AG04450 (cell line): ENCODE results near the gene NAA15. TPM values are rescaled to one million over a fixed set of nuclear protein-coding genes. Genes with fewer than 3 reads are reported as not detected.
A peak's percentile ranks its signal among the peaks of the same experiment; 100 is the strongest.
"Not testable (repeated sequence)": the region's sequence is repeated elsewhere in the genome, so short reads cannot be mapped to it uniquely, and the experiment has no call there.

Experiments
- CTCF ChIA-PET: fragments of 300-600, 350-600 bp; formaldehyde crosslinking; extraction: SDS; loops from one replicate; lab custom pipeline; 2022; ENCODE audit warnings: antibody characterized with exemption, inconsistent platforms; lab: Charles Lee
- POLR2A ChIA-PET: fragments of 350-600 bp; formaldehyde crosslinking; extraction: SDS; loops from one replicate; lab custom pipeline; 2021; ENCODE audit warnings: antibody characterized with exemption, inconsistent platforms; lab: Yijun Ruan, JAX
- DNase-seq: peaks from one replicate; pipeline ENCODE4 v3.0.0-alpha.2; 2011; ENCODE audit warnings: low read depth, low spot score
- H3K27ac ChIP-seq: one replicate; pipeline ENCODE4 v1.5.1; 2012; ENCODE audit warnings: low read depth, low read length, control low read depth
- H3K27me3 ChIP-seq: one replicate; pipeline ENCODE4 v1.6.0; 2012; ENCODE audit warnings: low read length; ENCODE audit not compliant: control insufficient read depth, insufficient read depth
- H3K4me3 ChIP-seq: 2 replicates; pipeline ENCODE4 v1.5.1; 2011; ENCODE audit warnings: mild to moderate bottlenecking, low read depth, low read length, control low read depth
- H3K9me3 ChIP-seq: 2 replicates; pipeline ENCODE4 v1.5.1; 2012; ENCODE audit warnings: low read length; ENCODE audit not compliant: control insufficient read depth, insufficient read depth
- CTCF ChIP-seq: IDR thresholded peaks from 2 replicates; pipeline ENCODE4 v1.5.1; 2011; ENCODE audit warnings: low read depth, low read length, control low read depth, inconsistent platforms
- polyA minus RNA-seq: library from RNA; depleted of rRNA, polyadenylated mRNA; stranded (reverse); fragments of >200 nt; gene quantifications from 2 replicates; pipeline ENCODE4 v1.2.3, GENCODE V29; 2011; rRNA and poly(A)+ RNA removed
- polyA plus RNA-seq: library from polyadenylated mRNA; depleted of rRNA; stranded (reverse); fragments of >200 nt; gene quantifications from 2 replicates; pipeline ENCODE4 v1.2.3, GENCODE V29; 2011; rRNA removed

NAA15 gene
- polyA plus RNA-seq = 20.5 and 30.2 TPM in 2 replicates
- 13.7 and 36.7 TPM in 2 replicates for polyA minus RNA-seq

GRCh38 chr4:139301113-139301820 lies at the start of gene NAA15:
NAA15 (plus strand) TSS chr4:139301505; CDS start chr4:139301778, 273 bp downstream.
- Histone ChIP-seq H3K27ac (peak within 1 kb of the TSS; percentile 88), H3K27me3 (no peaks in the 10 kb centered on the region), H3K9me3 (peaks cover 9% of the 10 kb centered on the region), H3K4me3 (peak within 1 kb of the TSS; percentile 93)
- ChIA-PET CTCF (interaction anchor here (0.8 to 1.7 kb wide), 4 partner anchors 8 to 271 kb away, joined by 3 to 7 read pairs (median 4); no protein-coding TSS in a partner anchor), POLR2A (interaction anchor here (0.6 to 1.6 kb wide), 12 partner anchors 20 to 326 kb away, joined by 3 to 7 read pairs (median 4); partner anchors contain the start of genes MGARP, NOCT and RAB33B)
- DNase-seq = peak; percentile 92
- no peak for TF ChIP-seq CTCF

DNA sequence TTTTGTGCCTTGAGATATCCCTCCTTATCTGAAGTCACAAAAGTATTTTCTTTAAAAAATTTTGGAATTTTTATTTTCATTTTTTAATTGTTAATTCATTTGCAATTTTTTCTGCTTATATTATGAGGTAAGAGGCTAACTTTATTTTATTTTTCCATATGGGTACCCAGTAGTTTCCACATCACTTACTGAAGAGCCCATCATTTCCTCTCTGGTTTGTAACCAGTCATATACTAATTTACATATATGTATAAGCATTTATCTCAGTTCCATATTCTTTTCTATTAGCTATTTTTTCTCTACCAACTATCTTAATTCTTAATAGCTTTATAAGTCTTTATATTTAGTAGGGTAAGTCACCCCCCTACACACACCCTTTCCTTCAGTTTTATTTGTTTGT lies 48.3 kb upstream of the NAA15 start:
- TF ChIP-seq CTCF = no peak
- ChIA-PET POLR2A (no interaction called here), CTCF (interaction anchor here (3.3 kb wide), 1 partner anchor 43 kb away, joined by 15 read pairs; no protein-coding TSS in a partner anchor)
- no peak overlapping the region for H3K4me3 ChIP-seq
- no peaks in the 10 kb centered on the region for H3K9me3 ChIP-seq
- no peaks in the 10 kb centered on the region for H3K27me3 ChIP-seq
- H3K27ac ChIP-seq = no peak overlapping the region
- no peak for DNase-seq

DNA sequence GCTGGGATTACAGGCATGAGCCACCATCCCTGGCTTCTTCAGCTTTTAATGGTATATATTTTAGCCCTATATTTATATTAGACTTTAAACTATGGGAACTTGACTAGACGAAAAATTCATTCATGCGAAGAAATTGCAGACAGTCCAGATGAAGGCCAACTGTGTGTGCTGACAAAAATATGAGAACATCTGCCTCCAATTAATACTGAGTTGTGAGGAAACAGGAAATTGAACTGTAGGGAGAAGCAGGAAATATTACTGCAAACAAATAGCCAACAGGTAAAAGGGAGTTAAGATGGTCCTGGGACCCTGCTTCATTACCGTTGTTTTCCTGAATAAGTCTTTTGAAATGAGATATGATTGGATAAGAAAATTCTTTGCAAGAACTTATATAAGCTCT lies 47.6 kb upstream of the NAA15 start:
- no peak for TF ChIP-seq CTCF
- no peak for DNase-seq
- H3K4me3 ChIP-seq = no peak overlapping the region
- ChIA-PET CTCF (interaction anchor here (0.9 to 3.3 kb wide), 2 partner anchors 25 to 42 kb away, joined by 3 to 15 read pairs; no protein-coding TSS in a partner anchor), POLR2A (interaction anchor here (0.7 kb wide), 1 partner anchor 12 kb away, joined by 3 read pairs; no protein-coding TSS in a partner anchor)
- no peaks in the 10 kb centered on the region for H3K27me3 ChIP-seq
- H3K9me3 ChIP-seq = no peaks in the 10 kb centered on the region
- no peak overlapping the region for H3K27ac ChIP-seq

DNA sequence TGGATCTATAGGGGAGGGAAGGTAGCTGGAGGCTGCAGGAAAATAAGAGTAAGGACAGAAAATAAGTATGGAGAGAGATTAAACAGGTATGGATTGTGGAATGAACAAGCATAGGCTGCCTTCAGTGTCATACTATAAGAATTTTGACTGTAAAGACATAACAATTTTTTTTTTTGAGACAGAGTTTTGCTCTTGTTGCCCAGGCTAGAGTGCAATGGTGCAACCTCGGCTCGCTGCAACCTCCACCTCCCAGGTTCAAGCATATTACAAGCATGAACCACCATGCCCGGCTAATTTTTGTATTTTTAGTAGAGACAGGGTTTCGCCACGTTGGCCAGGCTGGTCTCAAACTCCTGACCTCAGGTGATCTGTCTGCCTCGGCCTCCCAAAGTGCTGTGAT lies 45.7 kb upstream of the NAA15 start:
- H3K27me3 ChIP-seq, H3K9me3 ChIP-seq, H3K4me3 ChIP-seq, DNase-seq, POLR2A ChIA-PET, H3K27ac ChIP-seq: not testable (repeated sequence)
- CTCF ChIA-PET = interaction anchor here (0.9 to 3.3 kb wide), 2 partner anchors 40 to 225 kb away, joined by 4 to 15 read pairs; no protein-coding TSS in a partner anchor

GRCh38 chr4:139256349-139256748 lies 45.0 kb upstream of the NAA15 start:
- ChIA-PET POLR2A (no interaction called here), CTCF (interaction anchor here (1.3 kb wide), 2 partner anchors 39 to 226 kb away, joined by 4 to 8 read pairs; no protein-coding TSS in a partner anchor)
- H3K27me3 ChIP-seq = no peaks in the 10 kb centered on the region
- no peaks in the 10 kb centered on the region for H3K9me3 ChIP-seq
- H3K4me3 ChIP-seq = no peak overlapping the region
- no peak overlapping the region for H3K27ac ChIP-seq
- TF ChIP-seq CTCF = no peak
- DNase-seq = no peak
